HG03108 (cell line): ENCODE data around the gene FOXC1.
A peak's percentile ranks its signal among the peaks of the same experiment; 100 is the strongest.

ENCODE experiments used
- ATAC-seq: cut with Tn5 transposase; IDR thresholded peaks from one replicate; pipeline ENCODE4 v1.9.1; 2021; ENCODE audit warnings: moderate library complexity; ENCODE audit not compliant: unreplicated experiment

Gene FOXC1

GRCh38 chr6:1609648-1610496 is at the start of gene FOXC1:
FOXC1 (plus strand) TSS chr6:1609915; CDS start chr6:1610446, 531 bp downstream.
- peak; percentile 66 for ATAC-seq

- ATAC-seq, result no peak
Observed at GRCh38 chr6:1560281-1561058, 49.2 kb upstream of the FOXC1 start.

- ATAC-seq, result no peak
Observed at GRCh38 chr6:1561355-1561754, 48.4 kb upstream of the FOXC1 start.

- ATAC-seq, result no peak
Observed at GRCh38 chr6:1562171-1562955, 47.4 kb upstream of the FOXC1 start.

- no peak for ATAC-seq
Observed at GRCh38 chr6:1569377-1569776, 40.3 kb upstream of the FOXC1 start.

GRCh38 chr6:1570848-1571247 is 38.9 kb upstream of the FOXC1 start:
- ATAC-seq, result no peak

GRCh38 chr6:1572892-1573291 is 36.8 kb upstream of the FOXC1 start:
- ATAC-seq, result no peak

- ATAC-seq, result no peak
Observed at GRCh38 chr6:1574083-1574761, 35.5 kb upstream of the FOXC1 start.

GRCh38 chr6:1574890-1575209 is 34.9 kb upstream of the FOXC1 start:
- ATAC-seq, result no peak

GRCh38 chr6:1575210-1576041 is 34.3 kb upstream of the FOXC1 start:
- ATAC-seq, result no peak

- no peak for ATAC-seq
Observed at GRCh38 chr6:1576166-1576565, 33.5 kb upstream of the FOXC1 start.

- no peak for ATAC-seq
Observed at GRCh38 chr6:1576711-1577110, 33.0 kb upstream of the FOXC1 start.

- ATAC-seq, result no peak
Observed at GRCh38 chr6:1577146-1577680, 32.5 kb upstream of the FOXC1 start.

GRCh38 chr6:1577896-1578745 is 31.6 kb upstream of the FOXC1 start:
- peak; percentile 61 for ATAC-seq

GRCh38 chr6:1579096-1579495 is 30.6 kb upstream of the FOXC1 start:
- no peak for ATAC-seq

- no peak for ATAC-seq
Observed at GRCh38 chr6:1580109-1580508, 29.6 kb upstream of the FOXC1 start.

GRCh38 chr6:1580585-1580984 is 29.1 kb upstream of the FOXC1 start:
- ATAC-seq, result no peak

- ATAC-seq, result no peak
Observed at GRCh38 chr6:1581120-1581991, 28.4 kb upstream of the FOXC1 start.
